Osteocyte (in vitro differentiated cells): Measurements from ENCODE around the gene ART3. TPM values are rescaled to one million over a fixed set of nuclear protein-coding genes. Genes with fewer than 3 reads are reported as not detected.

Experiments
- DNase-seq: peaks from one replicate; pipeline ENCODE4 v3.0.0; 2021; ENCODE audit warnings: mixed read lengths; ENCODE audit not compliant: unreplicated experiment; ENCODE audit errors: extremely low spot score
- H3K27ac Mint-ChIP-seq: one replicate; pipeline ENCODE4 v1.8.0; 2021; ENCODE audit warnings: mild to moderate bottlenecking, mixed read lengths; ENCODE audit not compliant: unreplicated experiment
- H3K27me3 Mint-ChIP-seq: one replicate; pipeline ENCODE4 v1.8.0; 2021; ENCODE audit warnings: mixed read lengths; ENCODE audit not compliant: unreplicated experiment
- H3K36me3 Mint-ChIP-seq: one replicate; pipeline ENCODE4 v1.8.0; 2021; ENCODE audit warnings: mixed read lengths; ENCODE audit not compliant: unreplicated experiment
- H3K4me1 Mint-ChIP-seq: one replicate; pipeline ENCODE4 v1.8.0; 2021; ENCODE audit warnings: mixed read lengths; ENCODE audit not compliant: unreplicated experiment
- H3K4me3 Mint-ChIP-seq: one replicate; pipeline ENCODE4 v1.8.0; 2021; ENCODE audit warnings: mild to moderate bottlenecking, moderate library complexity, mixed read lengths; ENCODE audit not compliant: unreplicated experiment
- H3K9me3 Mint-ChIP-seq: one replicate; pipeline ENCODE4 v1.8.0; 2021; ENCODE audit warnings: mixed read lengths; ENCODE audit not compliant: unreplicated experiment
- total RNA-seq: library from RNA; stranded (reverse); gene quantifications from 2 replicates; pipeline ENCODE4 v1.2.1, GENCODE V29; 2021
- TF ChIP-seq, protein P1 (sequence below): fragments of 200-600 bp; sonication (generic); IDR thresholded peaks from 2 replicates; pipeline ENCODE4 v1.5.0; 2021; ENCODE audit warnings: antibody characterized with exemption, mild to moderate bottlenecking, moderate library complexity

Gene ART3
- total RNA-seq, 1 donor from 2014 or later, result not detected

DNA sequence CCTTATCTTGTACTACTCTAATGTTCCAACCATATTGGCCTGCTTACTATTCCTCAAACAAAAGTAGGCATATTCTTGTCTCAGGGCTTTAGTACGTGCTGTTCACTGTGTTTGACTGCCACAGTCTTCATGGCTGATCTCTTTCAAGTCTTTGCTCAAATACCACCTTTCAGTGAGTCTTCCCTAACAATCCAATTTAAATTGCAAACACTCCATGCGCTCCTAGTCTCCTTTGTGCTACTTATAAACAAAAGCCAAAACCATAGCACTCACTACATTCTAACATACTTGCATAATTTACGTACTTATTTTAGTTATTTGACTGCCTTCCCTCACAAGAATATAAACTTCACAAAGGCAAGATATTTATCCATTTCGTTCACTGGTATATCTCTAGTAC, 1.7 kb upstream of the ART3 start:
- no peaks in the 10 kb centered on the region for H3K9me3 Mint-ChIP-seq
- H3K27ac Mint-ChIP-seq, result no peak overlapping the region
- TF ChIP-seq, protein P1, sequence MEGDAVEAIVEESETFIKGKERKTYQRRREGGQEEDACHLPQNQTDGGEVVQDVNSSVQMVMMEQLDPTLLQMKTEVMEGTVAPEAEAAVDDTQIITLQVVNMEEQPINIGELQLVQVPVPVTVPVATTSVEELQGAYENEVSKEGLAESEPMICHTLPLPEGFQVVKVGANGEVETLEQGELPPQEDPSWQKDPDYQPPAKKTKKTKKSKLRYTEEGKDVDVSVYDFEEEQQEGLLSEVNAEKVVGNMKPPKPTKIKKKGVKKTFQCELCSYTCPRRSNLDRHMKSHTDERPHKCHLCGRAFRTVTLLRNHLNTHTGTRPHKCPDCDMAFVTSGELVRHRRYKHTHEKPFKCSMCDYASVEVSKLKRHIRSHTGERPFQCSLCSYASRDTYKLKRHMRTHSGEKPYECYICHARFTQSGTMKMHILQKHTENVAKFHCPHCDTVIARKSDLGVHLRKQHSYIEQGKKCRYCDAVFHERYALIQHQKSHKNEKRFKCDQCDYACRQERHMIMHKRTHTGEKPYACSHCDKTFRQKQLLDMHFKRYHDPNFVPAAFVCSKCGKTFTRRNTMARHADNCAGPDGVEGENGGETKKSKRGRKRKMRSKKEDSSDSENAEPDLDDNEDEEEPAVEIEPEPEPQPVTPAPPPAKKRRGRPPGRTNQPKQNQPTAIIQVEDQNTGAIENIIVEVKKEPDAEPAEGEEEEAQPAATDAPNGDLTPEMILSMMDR, result no peak
- no peaks in the 10 kb centered on the region for H3K4me1 Mint-ChIP-seq
- no peaks in the 10 kb centered on the region for H3K36me3 Mint-ChIP-seq
- peaks cover 4% of the 10 kb centered on the region for H3K27me3 Mint-ChIP-seq
- no peak overlapping the region for H3K4me3 Mint-ChIP-seq
- DNase-seq, result no peak

DNA sequence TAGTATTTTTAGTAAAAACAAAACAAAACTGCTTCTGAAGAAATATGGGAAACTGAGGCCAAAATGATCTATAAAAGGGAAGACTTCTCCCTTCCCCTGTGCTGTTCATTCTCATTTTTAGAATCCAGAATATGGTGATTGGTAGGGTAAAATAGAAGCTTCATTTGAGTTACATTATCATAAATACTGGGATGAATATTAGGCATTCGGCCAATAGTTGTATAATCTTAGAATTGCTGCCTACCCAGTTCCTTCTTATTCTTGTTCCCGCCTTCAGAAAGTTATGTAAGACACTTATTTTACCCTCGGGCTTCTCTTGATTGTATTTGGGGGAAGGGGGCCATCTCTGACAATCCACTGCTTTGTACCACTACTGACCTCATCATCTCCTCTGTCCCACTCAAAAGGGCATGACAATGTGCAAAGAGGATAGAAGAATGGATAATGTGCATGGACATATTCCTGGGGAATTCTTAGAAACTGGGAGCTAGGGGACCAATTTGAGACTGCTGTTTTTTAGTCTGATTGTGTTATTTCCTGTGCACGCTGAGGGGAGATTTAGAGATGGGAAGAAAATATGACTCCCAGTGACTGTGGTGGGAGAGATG, 588 bp downstream of the ART3 start:
- Mint-ChIP-seq H3K27me3 (peaks cover 23% of the 10 kb centered on the region), H3K4me1 (no peaks in the 10 kb centered on the region), H3K4me3 (no peak overlapping the region), H3K36me3 (no peaks in the 10 kb centered on the region), H3K27ac (no peak overlapping the region), H3K9me3 (no peaks in the 10 kb centered on the region)
- DNase-seq, result no peak
- TF ChIP-seq, protein P1, result no peak

DNA sequence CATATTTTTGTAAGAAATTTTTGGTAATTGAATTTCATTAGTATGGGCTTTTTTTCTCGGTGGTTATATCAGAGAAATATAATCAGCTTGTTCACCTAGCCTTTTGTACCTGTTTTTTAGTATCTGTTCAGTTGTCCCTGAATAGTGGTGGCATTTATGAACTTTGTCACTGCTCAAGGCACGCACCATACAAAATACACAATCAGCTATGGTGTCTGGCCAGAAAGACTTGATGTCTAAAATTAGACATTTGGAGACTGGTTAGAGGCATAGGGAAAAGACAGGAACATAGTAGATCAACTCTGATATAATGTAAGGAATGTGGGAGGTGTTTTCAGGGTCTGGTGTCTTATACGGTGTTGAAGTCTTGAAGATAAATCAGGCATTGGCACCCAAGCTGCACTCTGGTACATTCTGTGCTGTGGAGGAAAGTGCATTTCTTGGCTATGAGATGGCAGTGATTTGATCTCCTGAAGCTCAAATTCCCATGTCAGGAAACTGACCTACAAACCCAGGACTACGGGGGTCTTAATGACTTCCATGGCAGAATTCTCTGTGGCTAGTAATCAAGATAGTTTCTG, 3.6 kb downstream of the ART3 start:
- no peaks in the 10 kb centered on the region for H3K36me3 Mint-ChIP-seq
- H3K9me3 Mint-ChIP-seq, result no peaks in the 10 kb centered on the region
- DNase-seq, result no peak
- H3K4me3 Mint-ChIP-seq, result no peak overlapping the region
- H3K4me1 Mint-ChIP-seq, result no peaks in the 10 kb centered on the region
- TF ChIP-seq, protein P1, result no peak
- H3K27me3 Mint-ChIP-seq, result peaks cover 37% of the 10 kb centered on the region
- H3K27ac Mint-ChIP-seq, result no peak overlapping the region

DNA sequence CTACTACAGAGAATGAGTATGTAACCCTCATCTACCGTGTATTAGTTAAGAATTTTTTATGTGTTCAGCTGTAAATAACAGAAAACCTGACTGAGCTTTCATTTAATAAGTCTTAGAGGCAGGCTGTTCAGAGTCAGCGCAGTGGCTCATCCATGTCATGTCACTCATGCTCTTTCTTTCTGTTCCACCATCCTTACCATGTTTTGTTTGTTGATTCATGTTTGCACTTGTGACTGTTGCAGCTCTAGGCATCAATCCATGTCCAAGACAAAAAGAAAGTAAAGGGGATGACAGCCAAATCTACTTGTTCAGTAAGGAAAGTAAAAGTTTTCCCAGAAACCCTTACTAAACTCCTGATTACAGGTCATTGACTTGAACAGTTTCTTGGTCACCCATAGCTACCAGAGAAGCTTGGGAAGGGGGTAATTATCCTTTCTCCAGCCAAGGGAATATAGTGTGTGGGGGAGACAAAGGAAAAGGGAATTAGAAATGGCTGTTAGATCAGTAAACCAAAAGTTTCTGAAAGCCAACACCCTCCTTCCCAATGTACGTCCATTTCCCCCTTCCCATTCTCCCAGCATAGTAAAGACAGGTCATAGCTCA, 9.0 kb downstream of the ART3 start:
- no peaks in the 10 kb centered on the region for H3K9me3 Mint-ChIP-seq
- H3K27ac Mint-ChIP-seq, result no peak overlapping the region
- DNase-seq, result no peak
- TF ChIP-seq, protein P1, result no peak
- no peak overlapping the region for H3K4me3 Mint-ChIP-seq
- peaks cover 6% of the 10 kb centered on the region for H3K4me1 Mint-ChIP-seq
- H3K36me3 Mint-ChIP-seq, result no peaks in the 10 kb centered on the region
- peaks cover 51% of the 10 kb centered on the region for H3K27me3 Mint-ChIP-seq

DNA sequence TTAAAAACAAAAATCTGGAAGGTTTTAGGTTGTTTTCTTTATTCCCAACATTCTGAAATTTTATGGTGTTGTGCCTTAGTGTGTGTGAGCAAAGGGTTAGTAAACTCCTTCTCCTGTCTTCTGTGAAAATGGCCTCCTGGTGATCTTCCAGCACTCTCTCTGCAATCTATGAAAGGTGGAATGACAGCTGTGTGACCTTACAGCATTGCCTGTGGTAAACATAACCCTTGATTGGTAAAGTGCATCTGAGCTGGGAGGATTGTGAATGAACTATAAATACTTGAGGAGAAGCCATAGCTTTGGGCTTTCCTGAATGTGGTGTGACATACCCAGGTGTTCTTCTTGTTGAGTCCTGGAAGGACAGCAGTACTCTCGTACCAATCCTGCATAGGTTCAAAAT, 10.0 kb downstream of the ART3 start:
- H3K27ac Mint-ChIP-seq, result no peak overlapping the region
- H3K4me1 Mint-ChIP-seq, result peaks cover 6% of the 10 kb centered on the region
- no peak overlapping the region for H3K4me3 Mint-ChIP-seq
- DNase-seq, result no peak
- TF ChIP-seq, protein P1, result no peak
- H3K36me3 Mint-ChIP-seq, result no peaks in the 10 kb centered on the region
- peaks cover 44% of the 10 kb centered on the region for H3K27me3 Mint-ChIP-seq
- H3K9me3 Mint-ChIP-seq, result no peaks in the 10 kb centered on the region
